SKM-1 treated with dmso at 0.1 percent for 144 hours (cell line): ENCODE data around the gene ACOX2.
"Not testable (repeated sequence)": the region's sequence is repeated elsewhere in the genome, so short reads cannot be mapped to it uniquely, and the experiment has no call there.

Source experiments
- DNase-seq: peaks from one replicate; lab custom pipeline; 2025; ENCODE audit not compliant: unreplicated experiment; lab: John Stamatoyannopoulos, UW

ACOX2 gene

DNA sequence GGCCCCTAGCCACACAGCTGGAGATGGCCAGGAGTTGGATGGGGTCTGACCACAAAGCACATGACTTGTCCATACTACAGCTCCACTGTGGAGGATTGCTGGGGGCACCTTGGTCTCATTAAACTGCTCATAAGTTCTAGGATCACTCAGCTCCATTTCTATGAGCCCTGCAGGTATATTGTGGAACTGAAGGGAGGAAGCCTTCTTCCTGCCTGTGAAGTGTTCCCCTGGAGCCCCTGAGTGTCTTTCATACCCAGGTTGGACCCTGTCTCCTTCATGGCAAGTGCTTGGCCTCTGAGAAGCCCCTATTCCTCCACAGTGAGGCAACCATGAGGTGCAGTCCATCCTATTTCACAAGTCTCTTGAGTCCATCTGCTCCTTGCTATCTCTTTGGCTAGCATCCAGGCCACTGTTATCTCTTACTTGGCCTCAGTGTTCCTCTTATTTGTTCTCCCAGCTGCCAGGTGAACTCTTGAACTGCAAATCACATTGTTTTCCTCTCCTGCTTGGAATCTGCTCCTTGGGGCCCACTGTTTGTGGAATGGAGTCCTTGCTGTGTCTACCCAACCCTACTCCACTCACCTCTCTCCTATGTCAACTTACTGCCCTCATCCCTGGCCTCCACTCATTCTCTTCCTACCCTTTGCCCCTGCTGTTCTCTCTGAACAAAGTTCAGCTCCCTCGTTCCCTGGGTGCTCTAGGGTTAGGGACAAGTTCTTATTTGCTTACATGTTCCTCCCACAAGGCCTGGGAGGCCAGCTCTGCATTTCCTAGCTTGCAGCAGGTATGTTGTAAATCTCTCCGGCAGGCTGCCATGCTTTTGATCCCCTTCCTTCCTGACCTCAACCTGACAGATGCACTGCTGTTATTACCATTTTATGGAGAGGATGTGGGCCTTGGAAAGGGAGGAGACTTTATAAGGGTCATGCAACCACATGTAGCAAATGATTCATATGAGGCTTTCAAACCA is 1.2 kb downstream of the ACOX2 start:
- DNase-seq: no peak

GRCh38 chr3:58534592-58535494 is 2.1 kb downstream of the ACOX2 start:
- DNase-seq: no peak

- peak; percentile 63 for DNase-seq
Measured at GRCh38 chr3:58532794-58533220, 4.2 kb downstream of the ACOX2 start.

DNA sequence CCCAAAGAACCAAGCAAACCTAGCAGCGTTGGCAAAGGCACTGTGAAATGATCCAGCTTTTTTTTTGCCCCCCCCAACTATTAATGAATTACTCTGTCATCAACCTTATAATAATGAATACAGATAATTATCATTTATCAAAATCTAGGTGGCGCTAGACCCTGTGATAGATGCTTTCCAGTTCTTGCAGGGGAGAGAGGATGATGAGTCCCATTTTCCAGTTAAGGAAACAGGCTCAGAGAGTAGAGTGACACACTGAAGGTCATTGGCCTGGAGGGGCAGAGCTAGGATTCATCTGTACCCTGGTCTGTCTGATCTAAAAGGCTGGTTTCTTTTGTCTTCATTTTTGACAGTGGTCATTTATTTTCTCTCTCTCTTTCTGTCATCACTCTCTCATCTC is 5.0 kb downstream of the ACOX2 start:
- DNase-seq: no peak

DNA sequence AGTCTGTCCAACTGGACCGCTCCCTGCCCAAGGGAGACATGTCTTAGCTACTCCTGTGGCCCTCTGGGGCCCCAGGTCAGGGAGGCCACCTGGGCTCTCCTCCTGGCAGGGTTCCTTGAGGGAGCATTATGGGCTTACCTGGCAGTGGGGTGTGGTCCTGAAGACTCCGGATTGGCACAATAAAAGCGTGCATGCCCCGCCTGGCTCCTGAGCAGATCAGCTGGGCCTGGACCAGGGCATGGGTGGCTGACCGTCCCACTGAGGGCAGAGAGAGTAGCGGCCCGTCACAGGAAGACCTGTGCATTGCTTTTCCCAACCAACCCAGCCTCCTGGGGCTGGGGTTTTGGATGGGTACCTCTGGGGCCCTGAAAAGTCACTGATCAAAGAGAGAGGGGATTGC is 5.4 kb downstream of the ACOX2 start:
- DNase-seq: no peak

DNA sequence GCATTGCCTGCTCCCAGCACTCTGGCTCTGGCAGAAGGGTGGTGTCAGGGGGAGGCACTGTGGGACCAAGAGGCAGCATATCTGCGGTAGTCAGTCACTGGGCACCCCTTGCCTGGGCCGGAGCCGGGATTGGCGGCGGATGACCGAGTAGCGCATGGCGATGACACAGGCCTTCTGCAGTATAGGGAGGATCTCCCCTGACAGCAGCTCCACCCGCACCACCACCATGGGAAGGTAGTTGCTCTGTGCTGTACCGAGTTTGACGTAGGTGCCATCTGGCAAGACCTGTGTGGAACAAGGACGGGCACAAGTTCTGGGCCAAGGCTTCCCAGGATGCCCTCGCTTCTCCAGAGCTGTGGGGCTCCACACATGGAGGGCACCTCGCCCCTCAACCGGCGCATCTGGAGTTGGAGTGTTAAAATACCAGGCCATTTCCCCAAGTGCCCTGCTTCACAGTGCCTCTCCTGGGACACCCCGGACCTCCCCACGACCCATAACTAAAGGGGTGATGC is 6.6 kb downstream of the ACOX2 start:
- no peak for DNase-seq

GRCh38 chr3:58529516-58530353 is 7.3 kb downstream of the ACOX2 start:
- DNase-seq: peak; percentile 48

GRCh38 chr3:58528629-58529028 is 8.4 kb downstream of the ACOX2 start:
- DNase-seq: no peak

GRCh38 chr3:58527440-58527839 is 9.6 kb downstream of the ACOX2 start:
- DNase-seq: not testable (repeated sequence)

GRCh38 chr3:58526515-58526957 is 10.5 kb downstream of the ACOX2 start:
- DNase-seq: peak; percentile 84

GRCh38 chr3:58524326-58524888 is 12.6 kb downstream of the ACOX2 start:
- no peak for DNase-seq

- no peak for DNase-seq
Measured at GRCh38 chr3:58522759-58523425, 14.1 kb downstream of the ACOX2 start.

DNA sequence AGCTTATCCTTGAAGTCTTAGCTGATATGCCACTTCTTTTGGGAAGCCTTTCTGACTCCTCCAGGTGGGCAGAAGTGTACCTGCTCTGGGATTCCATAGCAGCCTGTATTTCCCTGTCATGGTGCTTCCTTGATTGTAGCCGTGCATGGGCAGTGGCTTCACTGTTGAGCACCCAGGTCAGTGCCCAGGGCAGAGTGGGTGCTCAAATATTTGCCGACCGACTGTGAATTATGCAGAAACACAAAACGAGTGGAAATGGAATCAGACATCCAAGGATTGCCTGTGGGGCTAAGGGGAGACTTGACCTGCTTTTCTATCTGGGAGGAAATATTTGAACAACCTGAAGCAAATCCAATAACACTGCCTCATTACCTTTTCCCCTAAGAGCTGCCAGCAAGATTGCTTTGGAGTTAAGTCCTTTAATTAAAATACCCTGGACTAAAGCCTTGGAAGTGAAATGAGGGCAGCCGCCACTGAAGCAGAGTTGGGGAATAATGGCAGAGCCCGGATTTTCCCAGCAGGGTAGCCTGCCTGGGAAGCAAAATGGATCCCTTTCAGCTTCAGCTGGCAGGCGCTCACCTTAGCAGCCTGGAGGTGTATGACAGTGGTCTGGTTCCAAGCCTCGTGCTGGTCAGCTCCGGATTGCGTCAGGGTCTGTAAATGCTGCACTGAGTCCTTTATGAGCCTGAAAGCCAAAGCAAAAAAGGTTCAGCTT is 14.9 kb downstream of the ACOX2 start:
- DNase-seq: no peak

DNA sequence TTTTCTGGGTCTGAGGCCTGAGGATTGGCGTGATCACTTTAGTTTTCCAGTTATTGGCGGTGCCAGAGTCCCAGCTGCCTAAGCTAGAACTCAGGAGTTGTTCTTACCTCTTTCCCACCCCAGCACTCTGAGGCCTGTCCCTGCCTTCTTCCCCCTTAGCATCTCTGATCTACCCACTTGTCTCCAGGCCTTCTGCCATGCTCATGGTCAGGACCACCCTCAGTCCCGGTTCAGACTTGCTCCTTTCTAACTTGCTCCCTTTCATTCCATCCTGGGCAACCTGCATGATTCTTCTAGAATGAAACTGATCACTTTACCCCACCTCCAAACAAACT is 15.7 kb downstream of the ACOX2 start:
- no peak for DNase-seq

- no peak for DNase-seq
Measured at GRCh38 chr3:58520403-58521335, 16.3 kb downstream of the ACOX2 start.

DNA sequence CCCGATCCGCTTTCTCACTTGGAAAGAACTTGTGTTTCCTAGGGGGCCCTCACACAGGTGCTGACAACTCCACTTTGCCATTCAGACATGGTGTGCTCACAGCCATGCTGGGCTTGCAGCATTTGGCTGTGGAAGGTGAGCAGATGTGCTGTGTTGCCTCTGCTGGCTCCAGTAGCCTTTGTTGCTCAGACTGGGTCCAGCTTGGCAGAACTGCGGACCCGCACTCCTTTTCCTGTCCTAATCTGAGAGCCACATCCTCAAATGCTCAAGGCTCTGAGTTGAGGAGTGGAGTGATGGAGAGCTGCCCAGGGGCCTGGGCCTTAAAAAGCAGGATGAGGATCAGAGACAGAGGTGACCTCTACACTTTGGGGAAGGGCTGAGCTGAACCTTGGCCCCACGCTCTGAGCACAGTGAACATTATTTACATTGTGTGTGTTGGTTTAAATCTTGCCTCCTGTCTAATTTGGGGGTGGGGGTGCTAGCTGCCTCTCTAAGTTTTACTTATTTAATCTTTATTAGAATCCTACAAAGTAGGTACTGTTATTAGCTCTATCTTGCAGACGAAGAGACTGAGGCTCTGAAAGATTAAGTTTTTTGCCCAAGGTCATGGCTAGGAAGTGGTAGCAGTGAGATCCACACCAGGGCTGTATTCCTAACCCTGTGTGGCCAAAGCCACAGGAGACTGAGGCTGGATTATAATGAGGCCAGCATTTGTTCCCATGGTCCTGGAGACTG is 17.2 kb downstream of the ACOX2 start:
- DNase-seq: no peak

DNA sequence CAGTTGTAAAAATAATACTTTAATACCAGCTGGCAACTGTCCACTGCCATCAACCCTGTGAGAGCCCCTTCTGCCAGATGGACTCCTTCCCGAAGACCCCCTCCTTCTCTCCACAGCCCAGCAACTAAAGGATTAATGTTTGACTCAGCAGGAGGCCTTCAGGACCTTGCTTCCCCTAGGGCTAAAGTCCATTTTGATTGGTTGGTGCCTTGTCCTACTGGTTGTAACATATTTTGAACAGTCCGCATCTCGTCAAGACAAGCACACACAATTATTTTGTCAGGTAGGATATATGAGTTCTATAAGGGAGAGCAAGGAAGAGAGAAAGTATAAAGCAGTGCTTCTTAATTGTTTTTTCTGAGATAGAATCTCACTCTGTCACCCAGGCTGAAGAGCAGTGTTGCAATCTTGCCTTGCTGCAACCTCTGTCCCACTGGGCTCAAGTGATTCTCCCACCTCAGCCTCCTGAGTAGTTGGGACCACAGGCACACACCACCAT is 18.6 kb downstream of the ACOX2 start:
- DNase-seq: no peak
